Measurements from ENCODE around the gene CAVIN1.
A peak's percentile ranks its signal among the peaks of the same experiment; 100 is the strongest.
"Not testable (repeated sequence)": the region's sequence is repeated elsewhere in the genome, so short reads cannot be mapped to it uniquely, and the experiment has no call there.

The CAVIN1 gene

GRCh38 chr17:42378959-42379594 lies 44.0 kb downstream of the CAVIN1 start:
- DNase-seq (ENCODE audit: low read depth in 3 of 3): no peak

GRCh38 chr17:42378359-42378958 lies 44.6 kb downstream of the CAVIN1 start:
- DNase-seq (ENCODE audit: low read depth in 3 of 3): no peak

- no peak for DNase-seq (ENCODE audit: low read depth in 3 of 3)
These were observed 49.2 kb downstream of the CAVIN1 start for GRCh38 chr17:42373896-42374295.

- no peak for DNase-seq (ENCODE audit: low read depth in 3 of 3)
These were observed 50.9 kb downstream of the CAVIN1 start for GRCh38 chr17:42372142-42372541.

GRCh38 chr17:42368797-42369561 lies 54.1 kb downstream of the CAVIN1 start:
- not testable (repeated sequence) for DNase-seq (ENCODE audit: low read depth in 3 of 3)

- DNase-seq (ENCODE audit: low read depth in 3 of 3): not testable (repeated sequence)
These were observed 54.7 kb downstream of the CAVIN1 start for GRCh38 chr17:42368310-42368709.

GRCh38 chr17:42366176-42367023 lies 56.7 kb downstream of the CAVIN1 start:
- not testable (repeated sequence) for DNase-seq (ENCODE audit: low read depth in 3 of 3)

- DNase-seq (ENCODE audit: low read depth in 3 of 3): no peak
These were observed 57.9 kb downstream of the CAVIN1 start for GRCh38 chr17:42365136-42365535.

GRCh38 chr17:42363767-42364585 lies 59.1 kb downstream of the CAVIN1 start:
- DNase-seq (ENCODE audit: low read depth in 3 of 3): no peak

- DNase-seq (ENCODE audit: low read depth in 3 of 3): no peak
These were observed 59.8 kb downstream of the CAVIN1 start for GRCh38 chr17:42363231-42363630.

GRCh38 chr17:42362245-42362961 lies 60.7 kb downstream of the CAVIN1 start:
- no peak for DNase-seq (ENCODE audit: low read depth in 3 of 3)

- peak in 2 of 3 experiments; percentile 22 to 42 for DNase-seq (ENCODE audit: low read depth in 3 of 3)
These were observed 61.3 kb downstream of the CAVIN1 start for GRCh38 chr17:42361781-42362186.

- DNase-seq (ENCODE audit: low read depth in 3 of 3): not testable (repeated sequence)
These were observed 62.7 kb downstream of the CAVIN1 start for GRCh38 chr17:42360388-42360787.

GRCh38 chr17:42359133-42359532 lies 63.9 kb downstream of the CAVIN1 start:
- DNase-seq (ENCODE audit: low read depth in 3 of 3): no peak

- no peak for DNase-seq (ENCODE audit: low read depth in 3 of 3)
These were observed 64.6 kb downstream of the CAVIN1 start for GRCh38 chr17:42358434-42358833.

- DNase-seq (ENCODE audit: low read depth in 3 of 3): no peak
These were observed 67.9 kb downstream of the CAVIN1 start for GRCh38 chr17:42354956-42355843.

All from stimulated activated CD4-positive, alpha-beta T cell treated with anti-CD3 and anti-CD28 coated beads, TNF-alpha, amount 100 ng/mL, for 24 hours (primary cell).